CD4-positive, alpha-beta T cell treated with Interferon gamma for 1 hour (primary cell): ENCODE results near the gene SLC35F3.

Experiments
- DNase-seq: peaks from one replicate; pipeline ENCODE4 v3.0.0-alpha.2; 2020

The SLC35F3 gene

DNA sequence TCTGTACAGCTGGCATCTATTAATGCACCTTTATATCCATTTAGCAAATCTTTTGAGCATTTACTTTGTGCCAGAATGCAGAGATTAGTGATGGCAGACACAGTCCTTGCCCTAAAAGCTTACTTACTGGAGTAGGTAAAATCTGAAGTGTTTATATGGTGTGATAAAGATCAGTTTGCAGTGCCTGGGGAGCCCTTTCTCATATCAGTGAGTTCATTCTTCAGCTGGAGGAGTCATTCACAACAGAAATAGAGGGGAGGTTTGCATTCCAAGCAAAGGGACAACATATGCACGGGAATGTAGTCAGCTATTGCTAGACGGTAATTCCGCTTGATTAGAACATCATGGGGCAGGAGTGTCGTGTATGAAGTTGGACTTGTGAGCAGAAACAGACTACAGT is 8.4 kb downstream of the SLC35F3 start:
- no peak for DNase-seq

DNA sequence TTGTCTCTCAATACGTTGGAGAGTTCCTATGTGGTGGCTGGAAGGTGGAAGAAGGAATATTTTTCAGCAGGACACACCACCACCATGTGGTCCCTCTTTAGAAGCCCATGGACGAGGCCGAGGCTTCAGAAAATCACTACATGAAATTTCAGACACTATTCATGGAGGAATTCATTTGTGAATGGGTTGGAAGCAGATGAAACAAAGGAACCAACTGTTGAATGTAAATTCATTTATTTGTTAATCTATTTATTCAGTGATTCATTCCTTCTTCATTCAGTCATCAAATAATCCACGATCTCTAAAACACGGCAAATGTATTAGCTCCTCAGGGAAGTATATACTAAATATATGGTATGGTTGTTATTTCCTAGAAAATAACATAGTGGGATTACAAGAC is 12.2 kb downstream of the SLC35F3 start:
- DNase-seq, result no peak

DNA sequence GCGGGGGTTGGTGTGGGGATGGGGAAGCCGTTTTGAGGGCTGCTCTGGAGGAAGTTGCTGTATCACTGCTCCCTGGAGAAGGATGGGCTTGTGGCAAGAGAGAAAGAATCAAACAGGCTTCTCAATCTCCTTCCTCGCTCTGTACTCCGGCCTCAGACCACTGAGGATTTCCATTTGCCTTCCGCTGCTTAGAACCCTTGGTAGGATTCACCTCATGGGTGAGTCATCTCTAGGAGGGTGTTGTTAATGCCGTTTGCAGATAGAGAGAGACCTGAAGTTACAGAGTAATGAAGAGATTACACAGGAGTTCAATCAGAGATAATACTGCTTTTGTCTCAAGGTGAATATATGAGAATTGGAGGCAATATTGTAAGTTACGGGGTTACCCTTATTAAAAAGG is 15.3 kb downstream of the SLC35F3 start:
- no peak for DNase-seq

DNA sequence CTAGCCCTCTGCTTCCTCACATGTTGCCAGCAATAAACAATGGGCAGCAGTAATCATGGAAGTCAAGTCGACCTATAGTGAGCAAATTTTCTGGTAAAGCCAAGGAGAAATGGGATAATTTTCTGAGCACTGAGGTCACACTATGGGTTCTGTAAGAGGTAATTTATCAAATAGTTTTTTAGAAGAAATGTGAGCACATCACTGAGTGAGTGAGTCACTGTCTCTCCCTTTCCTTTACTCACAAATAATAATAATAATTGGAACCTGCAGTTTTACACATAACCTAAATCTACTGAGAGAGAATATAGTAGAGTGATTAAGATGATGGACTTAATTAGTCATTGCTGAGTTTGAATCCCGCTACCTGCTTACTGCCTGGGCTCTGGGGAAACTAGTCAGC is 23.6 kb downstream of the SLC35F3 start:
- DNase-seq, result no peak

- DNase-seq, result no peak
Observed at GRCh38 chr1:233933339-233933738, 28.9 kb downstream of the SLC35F3 start.

- no peak for DNase-seq
Observed at GRCh38 chr1:233935297-233935868, 30.9 kb downstream of the SLC35F3 start.

- DNase-seq, result no peak
Observed at GRCh38 chr1:233936422-233936821, 31.9 kb downstream of the SLC35F3 start.

DNA sequence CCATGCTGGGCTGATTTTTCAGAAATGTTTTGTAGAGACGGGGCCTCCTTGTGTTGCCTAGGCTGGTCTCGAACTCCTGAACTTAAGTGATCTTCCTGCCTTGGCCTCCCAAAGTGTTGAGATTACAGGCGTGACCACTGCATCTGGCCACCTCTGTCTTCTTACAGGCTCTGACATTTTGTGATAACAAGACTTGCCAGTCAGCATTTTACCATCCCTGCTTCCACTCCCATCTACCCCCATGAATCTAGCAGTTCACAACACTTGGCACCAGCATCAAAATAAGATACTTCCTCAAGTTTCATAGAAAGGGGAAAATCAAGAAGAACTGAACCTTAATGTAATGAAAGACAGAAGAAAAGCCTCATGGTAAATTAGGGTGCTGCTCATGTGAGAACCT is 32.4 kb downstream of the SLC35F3 start:
- DNase-seq, result no peak

DNA sequence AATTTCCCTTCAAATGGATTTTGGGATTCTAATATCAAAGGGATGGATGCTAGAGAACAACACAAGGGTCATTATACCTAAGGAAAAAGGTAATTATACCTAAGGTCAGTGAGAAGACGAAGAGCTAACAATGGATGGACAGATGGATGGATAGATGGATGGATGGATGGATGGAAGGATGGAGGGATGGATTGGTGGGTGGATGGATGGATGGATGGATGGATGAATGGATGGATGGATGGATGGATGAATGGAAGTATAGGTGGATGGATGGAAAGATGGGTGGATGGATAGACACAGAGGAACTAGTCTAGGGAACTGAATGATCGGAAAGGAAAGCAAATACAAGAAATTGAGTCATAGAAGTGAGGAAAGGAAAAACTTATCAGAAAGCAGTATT is 34.0 kb downstream of the SLC35F3 start:
- DNase-seq, result no peak

- no peak for DNase-seq
Observed at GRCh38 chr1:233939451-233939850, 35.0 kb downstream of the SLC35F3 start.

DNA sequence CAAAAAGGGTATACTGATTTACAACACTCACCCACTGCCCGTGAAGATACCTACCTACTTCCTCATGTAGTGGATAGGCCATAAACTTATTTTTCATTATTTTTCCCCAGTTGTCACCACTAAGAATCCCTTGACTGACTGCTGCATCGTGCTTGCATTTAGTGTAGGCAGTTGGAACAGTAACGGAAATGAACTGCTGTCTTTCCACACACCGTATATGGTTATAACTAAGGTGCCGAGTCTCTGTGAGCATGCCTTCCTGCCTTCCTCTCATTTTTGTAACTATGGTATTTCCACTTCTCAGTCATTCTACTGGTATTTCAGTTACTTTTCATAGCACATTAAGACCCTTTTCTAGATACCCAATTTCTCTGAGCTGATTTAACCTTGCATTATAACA is 36.4 kb downstream of the SLC35F3 start:
- DNase-seq, result no peak

DNA sequence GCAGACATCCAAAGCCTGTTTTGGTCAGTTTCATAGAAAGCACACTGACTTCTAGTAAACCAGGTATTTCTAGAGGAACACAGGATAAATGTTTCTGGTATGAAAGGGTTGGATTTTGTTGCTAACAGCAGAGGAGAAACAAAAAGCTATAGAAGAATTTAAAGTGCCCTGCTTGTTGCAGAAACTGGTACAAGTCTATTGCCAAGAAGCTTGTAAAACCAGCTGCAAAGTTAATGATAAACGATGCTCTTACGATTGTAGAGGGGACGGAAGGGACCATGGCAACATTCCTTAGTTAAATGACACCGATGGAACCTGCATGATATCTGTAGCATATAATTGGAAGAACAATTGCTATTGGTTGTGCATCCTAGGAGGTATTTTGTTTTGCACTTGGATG is 40.1 kb downstream of the SLC35F3 start:
- DNase-seq, result no peak

DNA sequence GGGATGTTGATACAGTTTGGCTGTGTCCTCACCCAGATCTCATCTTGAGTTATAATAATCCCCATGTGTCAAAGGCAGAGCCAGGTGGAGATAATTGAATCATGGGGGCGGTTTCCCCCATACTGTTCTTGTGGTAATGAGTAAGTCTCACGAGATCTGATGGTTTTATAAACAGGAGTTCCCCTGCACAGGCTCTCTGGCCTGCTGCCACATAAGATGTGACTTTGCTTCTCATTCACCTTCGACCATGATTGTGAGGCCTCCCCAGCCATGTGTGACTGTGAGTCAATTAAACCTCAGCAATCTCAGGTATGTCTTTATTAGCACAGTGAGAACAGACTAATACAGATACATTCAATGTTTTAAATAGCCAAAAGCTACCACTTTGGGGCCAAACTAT is 41.1 kb downstream of the SLC35F3 start:
- no peak for DNase-seq

GRCh38 chr1:233945979-233946378 is 41.5 kb downstream of the SLC35F3 start:
- DNase-seq, result no peak

DNA sequence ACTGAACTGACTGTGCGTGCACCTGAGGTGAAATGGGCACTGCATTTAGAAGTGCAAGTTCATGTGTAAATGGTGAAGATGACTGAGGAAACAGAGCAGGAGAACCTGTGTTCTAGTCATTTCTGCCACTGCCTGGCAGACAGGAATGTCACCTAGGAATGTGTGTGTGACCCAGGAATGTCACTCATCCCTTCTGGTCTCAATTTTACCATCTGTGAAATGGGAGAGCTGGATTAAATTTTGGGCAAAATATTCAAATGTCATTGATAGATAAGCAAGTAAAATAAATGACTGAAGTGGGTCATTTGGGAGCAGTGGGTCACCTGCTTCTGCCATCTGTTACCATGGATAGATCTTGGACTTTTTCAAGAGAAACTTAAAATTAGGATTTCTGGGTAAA is 42.2 kb downstream of the SLC35F3 start:
- no peak for DNase-seq

DNA sequence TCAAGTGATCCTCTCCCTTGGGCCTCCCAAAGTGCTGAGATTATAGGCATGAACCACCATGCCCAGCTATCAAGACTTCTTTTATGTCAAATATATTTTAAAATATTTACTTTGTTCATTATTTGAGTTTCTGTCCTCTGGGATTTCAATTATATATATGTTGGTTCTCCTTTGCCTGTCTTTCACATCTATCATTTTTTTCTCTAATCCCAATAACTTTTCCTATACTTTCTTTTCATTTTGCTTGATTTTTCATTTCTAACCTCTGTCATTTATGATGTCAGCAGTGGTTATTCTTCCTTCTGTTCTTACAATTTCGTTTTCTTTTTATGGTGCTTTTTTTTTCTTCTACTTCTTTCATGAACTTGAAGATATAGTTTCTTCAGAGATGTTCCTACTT is 47.3 kb downstream of the SLC35F3 start:
- DNase-seq, result no peak

GRCh38 chr1:233957691-233958090 is 53.2 kb downstream of the SLC35F3 start:
- DNase-seq, result no peak

DNA sequence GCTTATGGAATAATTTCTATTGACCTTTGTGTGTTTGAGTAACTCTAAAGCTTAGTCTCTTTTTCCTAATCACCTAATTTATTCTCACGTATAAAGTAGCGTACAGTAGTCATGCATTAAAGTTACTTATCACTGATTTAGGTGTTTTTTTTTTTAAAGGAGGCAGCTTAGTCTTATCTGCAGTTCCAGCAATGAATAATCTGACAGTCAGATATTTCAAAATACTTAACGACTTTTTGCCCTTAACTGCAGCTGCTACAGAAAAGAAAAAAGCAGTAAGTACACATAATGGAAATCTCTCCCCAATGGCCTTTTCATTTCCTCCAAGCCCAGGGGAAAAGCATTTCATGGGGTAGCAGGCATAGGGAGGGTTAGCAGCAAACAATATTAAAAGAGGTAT is 54.6 kb downstream of the SLC35F3 start:
- no peak for DNase-seq

GRCh38 chr1:233959971-233960370 is 55.5 kb downstream of the SLC35F3 start:
- DNase-seq, result no peak

GRCh38 chr1:233960386-233960785 is 55.9 kb downstream of the SLC35F3 start:
- no peak for DNase-seq

- DNase-seq, result no peak
Observed at GRCh38 chr1:233962878-233963277, 58.4 kb downstream of the SLC35F3 start.

DNA sequence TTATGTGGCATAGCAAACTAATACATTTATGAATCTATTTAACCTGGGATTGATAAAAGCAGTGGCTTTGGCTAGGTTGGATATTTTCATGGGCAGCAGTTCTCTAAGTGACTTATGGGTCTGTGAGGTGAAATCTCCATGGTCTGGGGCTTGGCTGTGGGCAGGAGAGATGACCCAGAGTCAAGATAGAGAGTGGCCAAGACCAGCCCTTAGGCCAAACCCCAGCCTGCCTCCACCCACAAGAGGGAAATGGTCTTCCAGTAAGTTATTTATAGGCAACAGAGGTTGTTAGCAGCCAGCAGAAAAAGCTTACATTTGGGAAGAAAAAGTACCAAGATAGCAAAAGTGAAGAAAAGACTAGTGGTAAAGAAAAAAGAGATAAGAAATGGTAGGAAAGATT is 61.4 kb downstream of the SLC35F3 start:
- no peak for DNase-seq

GRCh38 chr1:233971753-233972152 is 67.3 kb downstream of the SLC35F3 start:
- DNase-seq, result no peak

- no peak for DNase-seq
Observed at GRCh38 chr1:233972563-233972950, 68.1 kb downstream of the SLC35F3 start.

- DNase-seq, result no peak
Observed at GRCh38 chr1:233972951-233973635, 68.6 kb downstream of the SLC35F3 start.
